ENCODE data around the gene RAB39A. TPM values are rescaled to one million over a fixed set of nuclear protein-coding genes. Genes with fewer than 3 reads are reported as not detected.
"Not testable (repeated sequence)": the region's sequence is repeated elsewhere in the genome, so short reads cannot be mapped to it uniquely, and the experiment has no call there.

Gene RAB39A
- total RNA-seq, 2 donors from 2014 or later, result 0.14 to 1.1 TPM

DNA sequence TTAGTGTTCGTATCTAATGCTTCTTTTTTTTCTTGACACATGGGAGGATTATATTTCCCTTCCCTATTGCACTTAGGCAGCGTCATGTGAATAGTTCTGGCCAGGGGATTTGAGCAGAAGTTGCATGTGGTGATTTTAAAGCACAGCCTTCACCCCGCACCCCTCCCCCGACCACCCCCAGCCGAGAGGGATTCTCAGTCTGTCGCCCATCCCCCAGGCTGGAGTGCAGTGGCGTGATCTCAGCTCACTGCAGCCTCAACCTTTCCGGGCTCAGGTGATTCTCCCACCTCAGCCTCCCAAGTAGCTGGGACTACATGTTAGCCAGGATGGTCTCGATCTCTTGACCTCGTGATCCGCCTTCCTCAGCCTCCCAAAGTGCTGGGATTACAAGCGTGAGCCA, 20.1 kb downstream of the RAB39A start:
- DNase-seq (ENCODE audit: low spot score in 2 of 2); H3K36me3 Mint-ChIP-seq; ATAC-seq; H3K27ac Mint-ChIP-seq; H3K9me3 Mint-ChIP-seq: not testable (repeated sequence)

DNA sequence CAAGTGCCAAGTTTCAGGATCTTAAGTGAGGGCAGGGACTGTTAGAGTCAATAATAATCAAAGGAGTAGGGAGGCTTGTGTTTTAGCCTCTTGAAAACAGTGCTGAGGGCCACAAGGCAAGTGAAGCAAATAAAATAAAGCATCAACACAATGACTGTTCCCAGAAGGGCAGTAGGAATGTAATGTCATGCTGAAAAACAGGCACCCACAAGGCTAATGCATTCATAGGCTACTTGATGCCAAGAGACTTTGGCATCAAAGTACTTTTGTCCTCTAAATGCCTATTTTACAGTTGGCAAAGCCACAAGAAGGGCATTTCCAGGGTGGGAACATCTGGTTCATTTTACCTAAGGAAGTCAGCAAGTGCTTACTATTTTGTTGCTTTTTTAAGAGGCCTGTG, 22.9 kb downstream of the RAB39A start:
- no peak for ATAC-seq
- H3K27ac Mint-ChIP-seq, result no peak overlapping the region
- H3K9me3 Mint-ChIP-seq, result no peaks in the 10 kb centered on the region
- DNase-seq (ENCODE audit: low spot score in 2 of 2), result no peak
- no peaks in the 10 kb centered on the region for H3K36me3 Mint-ChIP-seq

DNA sequence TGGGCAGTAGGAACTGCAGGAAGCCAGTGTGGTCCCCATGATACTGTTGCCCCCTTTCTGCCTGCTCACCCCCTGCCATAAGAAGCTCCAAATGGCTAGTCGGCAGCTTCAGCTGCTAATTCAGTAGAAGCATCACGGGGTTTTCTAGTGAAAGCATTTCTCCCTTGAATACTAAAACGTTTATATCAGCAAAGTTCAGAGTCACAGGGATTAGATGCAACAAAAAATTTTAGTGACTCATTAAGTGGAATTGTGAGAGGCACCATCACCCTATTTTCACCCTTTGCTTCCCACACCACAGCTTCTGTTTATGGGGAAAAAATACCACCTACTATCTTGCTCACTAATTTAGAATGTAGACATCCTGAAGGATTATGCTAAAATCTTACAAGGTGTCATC, 25.2 kb downstream of the RAB39A start:
- DNase-seq (ENCODE audit: low spot score in 2 of 2) (no peak), ATAC-seq (no peak)
- no peaks in the 10 kb centered on the region for H3K9me3 Mint-ChIP-seq
- no peak overlapping the region for H3K27ac Mint-ChIP-seq
- no peaks in the 10 kb centered on the region for H3K36me3 Mint-ChIP-seq

DNA sequence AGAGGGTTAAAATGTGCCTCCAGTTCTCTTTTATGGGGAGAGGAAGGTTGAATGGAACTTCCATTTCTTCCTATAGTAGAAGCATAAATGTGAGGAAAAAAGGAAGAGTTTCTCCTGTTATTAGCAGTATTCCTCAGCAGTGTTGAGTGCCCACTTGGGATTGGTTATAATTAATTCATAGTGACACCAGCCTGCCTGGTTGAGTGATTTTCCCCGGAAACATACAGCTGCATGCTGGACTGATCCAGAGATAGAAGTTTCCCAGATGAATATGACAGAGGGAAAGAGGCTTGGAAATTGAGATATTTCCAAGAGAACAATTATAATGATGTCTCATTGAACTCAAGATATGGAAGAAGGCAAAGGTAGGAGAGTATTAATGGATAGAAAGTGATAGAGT, 28.3 kb downstream of the RAB39A start:
- Mint-ChIP-seq H3K9me3 (no peaks in the 10 kb centered on the region), H3K27ac (no peak overlapping the region), H3K36me3 (no peaks in the 10 kb centered on the region)
- DNase-seq (ENCODE audit: low spot score in 2 of 2) (no peak), ATAC-seq (no peak)

DNA sequence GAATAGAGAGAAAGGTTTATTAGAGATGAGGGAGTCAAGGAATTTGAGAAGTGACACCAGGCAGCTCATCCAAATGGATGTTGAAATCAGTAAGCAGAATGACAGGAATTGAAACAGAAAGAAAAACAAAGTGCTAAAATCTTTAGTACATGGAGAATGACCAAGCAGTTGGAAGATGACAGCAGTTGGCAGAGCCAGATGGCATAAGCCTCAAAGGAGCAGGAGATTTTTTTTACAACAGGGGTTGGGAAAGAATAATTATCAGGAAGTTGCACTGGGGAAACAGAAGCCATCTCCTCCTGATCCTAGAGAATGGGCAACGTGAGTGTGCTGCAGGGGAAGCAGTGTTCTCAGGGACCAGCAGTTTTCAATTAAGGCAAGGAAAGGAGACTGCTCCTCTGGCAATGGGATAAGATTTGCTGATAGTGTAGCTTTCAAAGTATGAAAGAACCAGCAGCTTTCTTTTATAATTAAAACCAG, 28.9 kb downstream of the RAB39A start:
- DNase-seq (ENCODE audit: low spot score in 2 of 2) (no peak), ATAC-seq (no peak)
- H3K9me3 Mint-ChIP-seq, result no peaks in the 10 kb centered on the region
- H3K36me3 Mint-ChIP-seq, result no peaks in the 10 kb centered on the region
- no peak overlapping the region for H3K27ac Mint-ChIP-seq

DNA sequence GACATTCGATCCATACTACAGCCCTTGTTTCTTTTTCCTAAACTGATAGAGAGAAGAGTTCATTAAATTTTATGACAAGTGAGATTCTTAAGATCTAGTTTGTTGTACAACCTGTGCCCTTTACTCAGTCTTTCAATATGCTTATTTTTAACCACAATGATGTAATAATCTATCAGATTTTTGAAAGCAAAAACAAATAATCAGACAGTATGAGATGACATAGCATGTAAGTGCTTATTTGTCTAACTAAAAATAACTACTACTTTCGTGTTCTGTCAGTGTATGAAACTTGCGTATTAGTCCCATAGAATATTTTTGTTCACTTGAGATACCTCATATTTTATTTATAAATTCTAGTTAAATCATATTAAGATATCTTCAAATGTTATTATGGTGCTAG, 33.2 kb downstream of the RAB39A start:
- ATAC-seq, result no peak
- no peak overlapping the region for H3K27ac Mint-ChIP-seq

DNA sequence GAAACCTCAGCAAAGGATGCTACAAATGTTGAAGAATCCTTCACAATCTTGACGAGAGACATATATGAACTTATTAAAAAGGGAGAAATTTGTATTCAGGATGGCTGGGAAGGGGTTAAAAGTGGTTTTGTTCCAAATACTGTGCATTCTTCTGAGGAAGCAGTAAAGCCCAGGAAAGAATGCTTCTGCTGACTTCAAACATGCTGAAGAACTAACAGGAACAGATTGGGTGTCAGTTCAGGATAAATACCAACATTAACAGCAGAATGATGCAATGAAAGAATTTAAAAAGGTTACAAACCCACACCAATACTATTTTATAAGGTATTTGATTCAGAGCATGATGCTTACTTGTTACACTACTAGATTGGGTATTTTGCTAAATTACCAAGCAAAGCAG, 33.9 kb downstream of the RAB39A start:
- no peak for DNase-seq (ENCODE audit: low spot score in 2 of 2)
- ATAC-seq, result no peak
- H3K9me3 Mint-ChIP-seq, result no peaks in the 10 kb centered on the region
- H3K27ac Mint-ChIP-seq, result no peak overlapping the region
- no peaks in the 10 kb centered on the region for H3K36me3 Mint-ChIP-seq

More for the DNA sequence above, 33.2 kb downstream of the RAB39A start:
- no peaks in the 10 kb centered on the region for H3K36me3 Mint-ChIP-seq
- DNase-seq (ENCODE audit: low spot score in 2 of 2), result no peak
- no peaks in the 10 kb centered on the region for H3K9me3 Mint-ChIP-seq

DNA sequence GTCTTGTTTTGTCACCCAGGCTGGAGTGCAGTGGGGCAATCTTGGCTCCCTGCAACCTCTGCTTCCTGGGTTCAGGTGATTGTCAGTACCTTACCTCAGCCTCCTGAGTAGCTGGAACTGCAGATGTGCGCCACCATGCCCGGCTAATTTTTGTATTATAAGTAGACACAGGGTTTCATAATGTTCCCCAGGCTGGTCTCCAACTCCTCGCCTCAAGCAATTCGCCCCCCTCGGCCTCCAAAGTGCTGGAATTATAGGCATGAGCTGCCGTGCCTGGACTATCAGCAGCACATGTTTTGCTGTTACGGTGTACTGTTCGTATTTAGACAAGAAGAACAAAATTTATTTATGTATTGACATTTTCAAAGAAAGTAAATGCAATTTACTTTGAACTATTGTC, 34.8 kb downstream of the RAB39A start:
- H3K27ac Mint-ChIP-seq, result no peak overlapping the region
- H3K36me3 Mint-ChIP-seq, result no peaks in the 10 kb centered on the region
- no peaks in the 10 kb centered on the region for H3K9me3 Mint-ChIP-seq
- ATAC-seq (no peak), DNase-seq (ENCODE audit: low spot score in 2 of 2) (no peak)

DNA sequence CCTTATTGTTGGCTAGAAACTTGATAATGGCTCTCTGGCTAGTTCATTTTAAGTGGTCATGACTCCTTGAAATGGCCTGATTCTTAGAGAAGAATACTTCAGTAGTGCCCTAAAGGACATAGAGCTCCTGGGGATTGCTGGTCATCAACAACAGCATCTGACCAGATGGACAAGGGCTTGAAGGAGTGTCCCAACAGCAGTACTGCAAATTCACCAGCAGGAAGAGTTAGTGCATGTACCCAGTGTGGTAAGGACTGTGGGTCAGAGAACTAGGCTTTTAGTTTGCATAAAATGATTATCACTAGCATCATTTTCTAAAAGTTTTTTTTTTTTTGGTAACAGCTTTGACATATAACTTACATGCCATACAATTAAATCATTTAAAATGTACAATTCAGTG, 41.0 kb downstream of the RAB39A start:
- no peak for ATAC-seq

DNA sequence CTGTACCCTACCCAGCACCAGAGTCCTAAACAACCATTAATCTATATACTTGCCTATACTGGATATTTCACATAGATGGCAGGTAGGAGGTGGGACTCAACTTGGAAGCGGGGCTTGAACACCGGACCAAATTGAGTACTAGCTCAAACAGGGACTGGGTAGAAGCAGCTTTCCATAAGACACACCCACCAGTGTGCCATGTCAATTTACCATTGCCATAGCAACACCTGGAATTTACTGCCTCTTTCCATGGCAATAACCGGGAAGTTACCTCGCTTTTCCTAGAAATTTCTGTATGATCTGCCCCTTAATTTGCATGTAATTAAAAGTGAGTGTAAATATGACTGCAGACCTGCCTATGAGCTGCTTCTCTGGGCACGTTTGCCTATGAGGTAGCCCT, 41.8 kb downstream of the RAB39A start:
- no peaks in the 10 kb centered on the region for H3K36me3 Mint-ChIP-seq
- DNase-seq (ENCODE audit: low spot score in 2 of 2) (no peak), ATAC-seq (no peak)
- no peak overlapping the region for H3K27ac Mint-ChIP-seq
- no peaks in the 10 kb centered on the region for H3K9me3 Mint-ChIP-seq

More for the DNA sequence above, 41.0 kb downstream of the RAB39A start:
- no peak for DNase-seq (ENCODE audit: low spot score in 2 of 2)
- H3K27ac Mint-ChIP-seq, result no peak overlapping the region
- no peaks in the 10 kb centered on the region for H3K36me3 Mint-ChIP-seq
- no peaks in the 10 kb centered on the region for H3K9me3 Mint-ChIP-seq

DNA sequence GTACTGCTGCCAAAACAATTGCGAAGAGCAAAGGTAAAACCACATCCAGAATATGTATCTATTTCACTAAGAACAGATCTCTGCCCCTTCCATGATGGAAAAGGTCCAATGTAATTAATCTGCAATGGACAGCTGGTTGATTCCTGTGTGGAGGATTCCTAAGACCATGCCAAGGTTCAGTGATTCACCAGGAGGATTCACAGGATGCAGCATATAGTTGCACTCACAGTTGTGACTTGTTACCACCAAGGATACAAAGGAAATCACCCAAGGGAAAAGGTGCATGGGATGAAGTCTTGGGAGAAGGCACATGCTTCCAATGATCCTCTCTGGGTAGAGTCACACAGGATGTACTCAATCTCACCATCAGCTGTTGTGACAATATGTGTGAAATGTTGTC, 45.4 kb downstream of the RAB39A start:
- Mint-ChIP-seq H3K9me3 (no peaks in the 10 kb centered on the region), H3K27ac (no peak overlapping the region), H3K36me3 (no peaks in the 10 kb centered on the region)
- ATAC-seq (no peak), DNase-seq (ENCODE audit: low spot score in 2 of 2) (no peak)

DNA sequence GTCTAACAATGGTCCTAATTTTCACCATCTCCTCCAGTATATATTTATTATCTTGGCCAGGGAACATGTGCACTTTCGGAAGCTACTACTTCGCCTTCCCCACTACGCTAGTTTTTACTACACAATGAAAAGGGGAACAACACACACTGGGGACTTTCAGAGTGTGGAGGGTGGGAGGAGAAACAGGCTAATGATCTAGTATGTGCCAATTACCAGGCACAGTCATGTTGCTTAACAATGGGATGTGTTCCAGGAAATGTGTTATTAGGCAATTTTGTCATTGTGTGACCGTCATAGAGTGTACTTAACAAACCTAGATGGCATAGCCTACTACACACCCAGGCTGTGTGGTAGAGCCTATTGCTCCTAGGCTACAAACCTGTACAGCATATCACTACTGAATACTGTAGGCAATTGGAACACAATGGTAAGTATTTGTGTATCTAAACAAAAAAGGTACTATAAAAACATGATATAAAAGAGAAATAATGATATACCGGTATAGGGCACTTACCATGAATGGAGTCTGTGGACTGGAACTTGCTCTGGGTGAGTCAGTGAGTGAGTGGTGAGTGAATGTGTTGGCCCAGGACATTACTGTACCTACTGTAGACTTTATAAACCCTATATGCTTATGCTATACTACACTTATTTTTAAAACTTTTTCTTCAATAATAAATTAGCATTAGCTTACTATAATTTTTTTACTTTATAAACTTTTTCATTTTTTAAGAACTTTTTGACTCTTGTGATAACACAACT, 60.3 kb downstream of the RAB39A start:
- DNase-seq (ENCODE audit: low spot score in 2 of 2) (no peak), ATAC-seq (no peak)
- peaks cover 0 to 8% of the 10 kb centered on the region in 2 donors for H3K9me3 Mint-ChIP-seq
- H3K36me3 Mint-ChIP-seq, result no peaks in the 10 kb centered on the region
- no peak overlapping the region for H3K27ac Mint-ChIP-seq

DNA sequence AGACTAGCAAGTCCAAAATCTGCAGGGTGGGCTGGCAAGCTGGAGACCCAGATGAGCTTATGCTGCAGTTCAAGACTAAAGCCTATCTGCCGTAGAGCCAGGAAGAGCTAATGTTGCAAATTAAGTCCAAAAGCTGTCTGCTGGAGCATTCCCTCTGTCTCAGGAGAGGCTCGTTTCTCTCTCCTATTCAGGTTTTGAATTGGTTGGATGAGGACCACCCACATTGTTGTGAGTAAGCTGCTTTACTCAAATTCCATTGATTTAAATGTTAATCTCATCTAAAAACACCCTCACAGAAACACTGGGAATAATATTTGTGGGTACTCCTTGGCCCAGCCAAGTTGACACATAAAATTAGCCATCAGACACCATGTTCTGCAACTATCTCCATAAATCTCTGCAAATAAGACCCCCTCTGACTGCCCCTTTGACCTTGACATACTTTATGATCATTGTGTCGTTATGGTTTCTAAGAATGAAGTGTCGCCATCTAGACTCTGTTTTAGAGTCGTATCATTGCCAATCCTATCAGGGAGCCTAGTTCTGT, 63.7 kb downstream of the RAB39A start:
- no peaks in the 10 kb centered on the region for H3K36me3 Mint-ChIP-seq
- no peak overlapping the region for H3K27ac Mint-ChIP-seq
- no peak for ATAC-seq
- DNase-seq (ENCODE audit: low spot score in 2 of 2), result no peak
- no peaks in the 10 kb centered on the region for H3K9me3 Mint-ChIP-seq

DNA sequence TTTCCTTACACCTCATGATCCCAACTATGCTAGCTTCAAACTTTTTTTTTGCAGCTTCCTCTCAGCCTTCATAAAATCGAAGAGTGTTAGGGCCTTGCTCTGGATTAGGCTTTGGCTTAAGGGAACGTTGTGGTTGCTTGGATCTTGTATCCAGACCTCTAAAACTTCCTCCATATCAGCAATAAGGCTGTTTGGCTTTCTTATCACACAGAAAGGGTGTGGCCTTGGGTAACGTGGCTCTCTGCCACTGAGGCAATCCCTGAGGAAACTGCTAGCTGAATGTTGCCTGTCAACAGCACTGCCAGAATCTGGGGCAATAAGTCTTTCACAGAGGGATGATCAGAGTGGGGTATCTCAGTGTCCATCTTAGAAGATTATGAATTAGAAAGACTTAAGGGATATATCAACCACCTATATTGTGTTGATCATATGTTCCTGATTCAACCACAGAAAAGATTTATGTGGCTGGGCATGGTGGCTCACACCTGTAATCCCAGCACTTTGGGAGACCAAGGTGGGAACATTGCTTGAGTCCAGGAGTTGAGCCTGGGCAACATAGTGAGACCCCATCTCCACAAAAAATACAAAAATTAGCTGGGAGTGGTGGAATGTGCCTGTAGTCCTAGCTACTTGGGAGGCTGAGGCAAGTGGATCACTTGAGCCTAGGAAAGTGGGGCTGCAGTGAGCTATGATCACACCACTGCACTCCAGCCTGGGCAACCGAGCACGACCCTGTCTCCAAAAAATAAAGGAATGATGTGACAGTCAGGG, 67.9 kb downstream of the RAB39A start:
- H3K27ac Mint-ChIP-seq, result no peak overlapping the region
- no peak for ATAC-seq
- no peaks in the 10 kb centered on the region for H3K9me3 Mint-ChIP-seq
- H3K36me3 Mint-ChIP-seq, result no peaks in the 10 kb centered on the region
- no peak for DNase-seq (ENCODE audit: low spot score in 2 of 2)

DNA sequence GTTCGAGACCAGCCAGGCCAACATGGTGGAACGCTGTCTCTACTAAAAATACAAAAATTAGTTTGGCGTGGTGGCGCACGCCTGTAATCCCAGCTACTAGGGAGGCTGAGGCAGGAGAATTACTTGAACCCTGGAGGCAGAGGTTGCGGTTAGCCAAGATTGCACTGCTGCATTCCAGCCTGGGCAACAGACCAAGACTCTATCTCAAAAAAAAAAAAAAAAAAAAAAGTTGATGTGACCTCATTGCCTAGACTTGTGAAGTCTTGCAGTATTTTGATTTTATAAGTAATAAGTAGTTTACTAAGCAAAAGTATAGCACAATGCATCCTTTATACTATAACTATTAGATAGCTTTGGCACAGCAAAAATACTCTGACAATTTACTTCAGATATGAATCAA, 70.5 kb downstream of the RAB39A start:
- no peak for ATAC-seq
- H3K9me3 Mint-ChIP-seq, result no peaks in the 10 kb centered on the region
- no peak for DNase-seq (ENCODE audit: low spot score in 2 of 2)
- H3K27ac Mint-ChIP-seq, result no peak overlapping the region
- no peaks in the 10 kb centered on the region for H3K36me3 Mint-ChIP-seq

DNA sequence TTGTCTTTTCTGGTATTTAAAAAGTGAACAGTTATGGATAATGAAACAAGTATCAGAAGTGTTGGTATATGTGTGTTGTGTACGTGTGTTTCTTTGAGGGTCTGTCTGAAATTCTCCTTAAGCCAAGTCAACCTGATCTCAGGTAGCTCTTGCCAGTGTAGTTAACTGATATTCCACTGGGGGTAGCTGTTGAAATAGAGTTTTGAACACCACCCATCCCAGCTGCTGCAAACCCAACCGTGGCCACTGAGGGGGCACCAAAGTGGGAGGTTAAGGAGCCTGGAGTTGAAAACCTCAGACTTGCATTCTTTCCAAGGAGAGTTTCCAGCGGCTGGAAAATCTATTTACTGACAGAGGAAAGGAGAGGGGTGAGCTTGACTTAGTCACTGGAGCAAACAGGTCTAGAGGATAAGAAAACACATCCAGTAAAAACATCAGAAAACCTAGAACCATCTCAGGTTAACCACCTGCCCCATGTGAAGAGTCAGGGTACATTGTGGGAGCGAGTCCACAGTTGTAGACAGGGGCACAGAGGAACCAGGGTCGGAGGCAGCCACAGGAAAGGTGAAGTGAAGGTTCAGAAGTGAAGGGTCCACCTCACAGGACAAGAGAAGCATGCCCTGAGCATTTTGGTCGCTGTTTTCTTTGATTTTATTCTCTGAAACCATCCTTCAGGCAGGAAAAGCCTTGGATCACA, 71.7 kb downstream of the RAB39A start:
- Mint-ChIP-seq H3K9me3 (no peaks in the 10 kb centered on the region), H3K36me3 (no peaks in the 10 kb centered on the region), H3K27ac (peak overlapping the region in 1 of 2 donors; percentile 63)
- DNase-seq (ENCODE audit: low spot score in 2 of 2) (peak in 1 of 2 donors; percentile 28), ATAC-seq (peak; percentile 61 to 88)

DNA sequence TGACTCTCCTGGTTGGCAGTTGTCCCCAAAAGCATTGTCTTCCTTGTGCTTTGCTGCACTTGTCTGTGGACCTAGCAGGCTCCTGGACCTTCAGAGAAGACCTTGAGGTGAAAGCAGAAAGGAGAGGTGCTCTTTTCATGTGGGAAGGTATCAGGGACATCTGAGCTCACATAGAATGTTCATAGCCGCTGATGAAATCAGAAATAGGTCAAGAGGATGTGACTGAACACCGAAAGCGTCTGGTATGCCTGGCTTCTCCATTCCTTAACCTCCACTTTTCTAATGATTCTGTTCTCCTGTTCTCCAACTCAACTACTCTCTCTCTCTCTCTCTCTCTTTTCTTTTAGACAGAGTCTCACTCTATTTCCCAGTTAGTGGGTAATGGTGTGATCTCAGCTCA, 74.2 kb downstream of the RAB39A start:
- no peak for DNase-seq (ENCODE audit: low spot score in 2 of 2)
- no peaks in the 10 kb centered on the region for H3K36me3 Mint-ChIP-seq
- no peak overlapping the region for H3K27ac Mint-ChIP-seq
- no peaks in the 10 kb centered on the region for H3K9me3 Mint-ChIP-seq
- no peak for ATAC-seq
